ENCODE results near the gene PPP1R3E.

- TF ChIP-seq CTCF (IDR thresholded peaks at IDR 0.05) (no peak), POLR2A (IDR thresholded peaks at IDR 0.05) (no peak)
These were observed 3.3 kb downstream of the PPP1R3E start for GRCh38 chr14:23299211-23299957.

Data from lower leg skin (tissue), 3 donors.